Measurements from ENCODE around the gene G3BP2. TPM values are rescaled to one million over a fixed set of nuclear protein-coding genes. Genes with fewer than 3 reads are reported as not detected.

The G3BP2 gene
- total RNA-seq, 2 experiments from 2014 or later, result 135 to 137 TPM

Other genes with a start within 250 kb of the G3BP2 start
- gene RCHY1, start 159.0 kb downstream of the G3BP2 start, total RNA-seq, result 10 to 100 TPM; 23.5 to 27.1 TPM
- gene THAP6, start 158.9 kb downstream of the G3BP2 start, total RNA-seq, result 10 to 100 TPM; 17.8 to 19.6 TPM
- gene ODAPH, start 117.3 kb downstream of the G3BP2 start, total RNA-seq, result under 1 TPM in 1 of 2 experiments, not detected in 1; 0.12 TPM
- gene CDKL2, start 42.9 kb downstream of the G3BP2 start, total RNA-seq, result under 1 TPM; 0.74 to 1.00 TPM
- gene USO1, start 51.2 kb upstream of the G3BP2 start, total RNA-seq, result 10 to 100 TPM; 38.9 to 43.5 TPM
- gene PPEF2, start 229.0 kb upstream of the G3BP2 start, total RNA-seq, result under 1 TPM; 0.10 to 0.12 TPM